Epithelial cell of esophagus (primary cell): ENCODE data around the gene SH2D3C.
"Not testable (repeated sequence)": the region's sequence is repeated elsewhere in the genome, so short reads cannot be mapped to it uniquely, and the experiment has no call there.

Source experiments
- DNase-seq: peaks from one replicate; pipeline ENCODE4 v3.0.0; 2010; ENCODE audit warnings: low read depth
- H3K4me3 ChIP-seq: 2 replicates; pipeline ENCODE4 v1.5.1; 2011; ENCODE audit warnings: mild to moderate bottlenecking, low read length, control low read depth
- TF ChIP-seq, protein P1 (sequence below): IDR thresholded peaks from 2 replicates; pipeline ENCODE4 v1.5.1; 2011; ENCODE audit warnings: low read depth, mild to moderate bottlenecking, low read length, control low read depth, inconsistent platforms; ENCODE audit not compliant: insufficient read depth; ENCODE audit errors: missing control alignments

Gene SH2D3C

DNA sequence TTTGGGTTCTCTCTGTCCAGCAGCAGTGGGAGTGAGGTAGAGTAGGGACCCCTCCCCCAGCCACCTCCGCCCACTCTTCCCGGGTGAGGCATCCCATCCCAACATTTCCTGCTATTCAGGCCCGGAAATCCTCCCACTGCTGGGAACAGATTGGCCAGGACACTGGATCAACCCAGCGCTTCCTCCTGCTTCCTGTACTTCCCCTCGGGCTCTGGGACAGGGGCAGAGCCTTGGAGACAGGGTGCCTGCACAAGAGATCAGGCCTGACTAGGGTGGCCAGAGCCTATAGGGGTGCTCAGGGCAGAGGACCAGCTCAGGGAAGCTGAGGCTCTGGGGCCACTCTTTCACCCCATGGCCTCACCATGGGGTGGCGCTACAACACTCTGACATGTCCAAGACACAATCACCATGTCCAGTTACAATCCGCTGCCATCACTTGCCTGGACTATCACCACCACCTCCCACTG lies 14.5 kb downstream of the SH2D3C start:
- no peak for DNase-seq
- H3K4me3 ChIP-seq, result no peak overlapping the region
- TF ChIP-seq, protein P1, sequence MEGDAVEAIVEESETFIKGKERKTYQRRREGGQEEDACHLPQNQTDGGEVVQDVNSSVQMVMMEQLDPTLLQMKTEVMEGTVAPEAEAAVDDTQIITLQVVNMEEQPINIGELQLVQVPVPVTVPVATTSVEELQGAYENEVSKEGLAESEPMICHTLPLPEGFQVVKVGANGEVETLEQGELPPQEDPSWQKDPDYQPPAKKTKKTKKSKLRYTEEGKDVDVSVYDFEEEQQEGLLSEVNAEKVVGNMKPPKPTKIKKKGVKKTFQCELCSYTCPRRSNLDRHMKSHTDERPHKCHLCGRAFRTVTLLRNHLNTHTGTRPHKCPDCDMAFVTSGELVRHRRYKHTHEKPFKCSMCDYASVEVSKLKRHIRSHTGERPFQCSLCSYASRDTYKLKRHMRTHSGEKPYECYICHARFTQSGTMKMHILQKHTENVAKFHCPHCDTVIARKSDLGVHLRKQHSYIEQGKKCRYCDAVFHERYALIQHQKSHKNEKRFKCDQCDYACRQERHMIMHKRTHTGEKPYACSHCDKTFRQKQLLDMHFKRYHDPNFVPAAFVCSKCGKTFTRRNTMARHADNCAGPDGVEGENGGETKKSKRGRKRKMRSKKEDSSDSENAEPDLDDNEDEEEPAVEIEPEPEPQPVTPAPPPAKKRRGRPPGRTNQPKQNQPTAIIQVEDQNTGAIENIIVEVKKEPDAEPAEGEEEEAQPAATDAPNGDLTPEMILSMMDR, result peak; percentile 9

DNA sequence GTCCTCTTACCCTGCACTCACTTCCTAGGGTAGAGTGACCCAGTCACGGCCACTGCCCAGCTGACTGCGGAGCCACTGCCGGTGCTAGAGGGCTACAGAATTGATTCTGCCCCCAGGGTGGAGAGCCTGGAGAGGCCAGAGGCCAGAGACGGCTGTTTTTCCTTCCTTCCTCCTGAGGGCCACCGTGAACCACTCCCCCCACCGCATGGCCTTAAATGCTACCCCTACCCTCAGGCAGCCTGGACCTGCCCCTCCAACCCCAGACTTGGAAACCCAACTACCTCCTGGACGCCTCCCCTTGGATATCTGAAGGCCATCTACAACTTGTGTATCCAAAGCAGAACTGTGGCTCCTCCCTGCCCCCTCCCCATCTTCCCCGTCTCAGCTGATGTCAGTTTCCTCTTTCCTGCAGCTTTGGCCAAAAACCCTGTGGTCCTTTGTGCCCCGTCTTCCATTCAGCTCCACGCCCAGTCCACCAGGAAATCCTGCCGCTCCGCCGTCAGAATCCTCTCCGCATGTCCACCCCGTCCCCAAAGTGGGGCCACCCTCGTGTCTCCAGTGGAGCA lies 16.3 kb downstream of the SH2D3C start:
- TF ChIP-seq, protein P1, result no peak
- H3K4me3 ChIP-seq, result no peak overlapping the region
- DNase-seq, result no peak

DNA sequence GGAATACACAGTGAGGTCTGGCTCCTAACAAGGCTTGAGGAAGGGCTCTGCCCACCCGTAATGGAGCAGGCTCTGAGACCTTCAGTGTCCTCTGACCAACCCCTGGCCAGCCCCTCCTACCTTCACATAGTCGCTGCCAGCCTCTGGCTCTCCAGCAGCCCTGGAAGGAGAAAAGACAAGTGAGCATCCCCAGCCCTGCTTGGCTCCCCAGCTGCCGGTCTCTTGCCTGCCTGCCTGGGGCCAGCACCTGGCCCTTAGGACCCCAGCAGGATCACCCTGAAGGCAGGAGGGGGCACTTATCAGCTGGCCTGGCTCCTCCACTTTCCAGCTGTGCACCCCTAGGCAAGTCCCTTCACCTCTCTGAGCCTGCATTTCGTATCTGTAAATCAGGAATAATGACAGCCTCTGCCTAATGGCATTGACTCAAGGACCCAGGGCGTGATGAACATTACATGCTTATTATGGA lies 16.9 kb downstream of the SH2D3C start:
- no peak overlapping the region for H3K4me3 ChIP-seq
- DNase-seq, result no peak
- TF ChIP-seq, protein P1, result no peak

DNA sequence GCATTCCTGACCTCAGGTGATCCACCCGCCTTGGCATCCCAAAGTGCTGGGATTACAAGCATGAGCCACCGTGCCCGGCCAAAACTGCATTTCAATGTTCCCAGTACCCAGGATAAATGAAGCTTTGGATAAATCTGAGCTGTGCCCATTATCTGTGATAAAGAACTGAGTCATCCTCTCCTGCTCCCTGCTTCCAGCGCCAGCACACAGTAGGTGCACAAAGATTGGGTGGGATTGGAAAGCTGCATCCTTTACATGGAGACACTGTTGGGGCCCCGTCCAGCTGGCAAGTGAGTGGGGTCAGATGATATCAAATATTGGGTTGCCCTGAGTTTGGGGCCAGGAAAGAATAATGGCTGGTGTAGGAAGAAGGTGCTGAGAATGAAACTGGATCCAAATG lies 17.4 kb downstream of the SH2D3C start:
- no peak overlapping the region for H3K4me3 ChIP-seq
- TF ChIP-seq, protein P1, result no peak
- no peak for DNase-seq

DNA sequence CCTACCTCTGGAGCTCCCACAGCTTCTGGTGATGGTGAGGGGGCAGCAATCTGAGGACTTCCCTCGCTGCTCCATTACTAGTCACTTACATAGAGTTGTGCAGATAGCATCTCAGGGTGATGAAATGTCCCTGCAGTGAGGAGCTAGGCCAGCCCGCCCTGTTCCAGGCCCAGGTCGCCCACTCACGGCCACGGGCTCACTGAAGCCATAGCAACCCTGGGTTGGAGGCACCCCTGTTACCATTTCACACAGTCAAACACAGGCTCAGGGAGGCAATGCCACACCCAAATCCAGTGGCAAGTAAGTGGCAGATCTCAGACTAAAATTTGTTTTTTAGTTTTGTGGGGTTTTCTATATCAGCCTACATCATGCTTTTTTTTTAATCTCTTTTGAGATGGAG lies 19.6 kb downstream of the SH2D3C start:
- DNase-seq, result no peak
- TF ChIP-seq, protein P1, result no peak
- no peak overlapping the region for H3K4me3 ChIP-seq

DNA sequence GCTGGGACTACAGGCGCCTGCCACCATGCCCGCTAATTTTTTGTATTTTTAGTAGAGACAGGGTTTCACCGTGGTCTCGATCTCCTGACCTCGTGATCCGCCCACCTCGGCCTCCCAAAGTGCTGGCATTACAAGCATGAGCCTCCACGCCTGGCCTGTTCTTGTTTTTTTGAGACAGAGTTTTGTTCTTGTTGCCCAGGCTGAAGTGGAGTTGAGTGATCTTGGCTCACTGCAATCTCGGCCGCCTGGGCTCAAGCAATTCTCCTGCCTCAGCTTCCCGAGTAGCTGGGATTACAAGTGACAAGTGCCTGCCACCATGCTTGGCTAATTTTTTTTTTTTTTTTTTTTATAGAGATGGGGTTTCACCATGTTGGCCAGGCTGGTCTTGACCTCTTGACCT lies 21.7 kb downstream of the SH2D3C start:
- not testable (repeated sequence) for H3K4me3 ChIP-seq, DNase-seq

DNA sequence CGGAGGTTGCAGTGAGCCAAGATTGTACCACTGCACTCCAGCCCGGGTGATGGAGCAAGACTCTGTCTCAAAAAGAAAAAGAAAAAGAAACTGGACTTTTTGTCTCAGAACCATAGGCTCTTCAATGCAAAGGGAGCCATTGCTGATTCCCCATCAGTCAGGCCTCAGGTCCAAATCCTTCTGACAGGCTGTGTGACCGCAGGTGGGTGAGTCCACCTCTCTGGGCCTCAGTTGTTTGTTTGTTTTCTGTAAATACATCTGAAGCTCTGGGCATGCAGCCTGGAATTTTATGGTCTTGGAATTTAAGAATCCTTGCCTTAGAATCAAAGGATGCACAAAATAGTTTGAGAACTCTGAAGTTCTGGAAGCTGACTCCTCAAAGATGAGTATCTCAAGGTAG lies 22.2 kb downstream of the SH2D3C start:
- H3K4me3 ChIP-seq, result no peak overlapping the region
- TF ChIP-seq, protein P1, result no peak
- DNase-seq, result no peak
